Measurements from ENCODE around the gene RHEB.

- TF ChIP-seq CTCF (IDR thresholded peaks at IDR 0.05) (no peak), POLR2AphosphoS5 (IDR thresholded peaks at IDR 0.05) (no peak), EP300 (IDR thresholded peaks at IDR 0.05) (no peak), POLR2A (IDR thresholded peaks at IDR 0.05) (no peak)
These were observed 36.0 kb downstream of the RHEB start for GRCh38 chr7:151483711-151483983.

All from gastroesophageal sphincter (tissue), 3 donors.